ENCODE measurements around the gene FMN2. TPM values are rescaled to one million over a fixed set of nuclear protein-coding genes. Genes with fewer than 3 reads are reported as not detected.

The FMN2 gene
- total and polyA plus RNA-seq, 4 donors: 0.14 to 2.7 (median 1.2) TPM

DNA sequence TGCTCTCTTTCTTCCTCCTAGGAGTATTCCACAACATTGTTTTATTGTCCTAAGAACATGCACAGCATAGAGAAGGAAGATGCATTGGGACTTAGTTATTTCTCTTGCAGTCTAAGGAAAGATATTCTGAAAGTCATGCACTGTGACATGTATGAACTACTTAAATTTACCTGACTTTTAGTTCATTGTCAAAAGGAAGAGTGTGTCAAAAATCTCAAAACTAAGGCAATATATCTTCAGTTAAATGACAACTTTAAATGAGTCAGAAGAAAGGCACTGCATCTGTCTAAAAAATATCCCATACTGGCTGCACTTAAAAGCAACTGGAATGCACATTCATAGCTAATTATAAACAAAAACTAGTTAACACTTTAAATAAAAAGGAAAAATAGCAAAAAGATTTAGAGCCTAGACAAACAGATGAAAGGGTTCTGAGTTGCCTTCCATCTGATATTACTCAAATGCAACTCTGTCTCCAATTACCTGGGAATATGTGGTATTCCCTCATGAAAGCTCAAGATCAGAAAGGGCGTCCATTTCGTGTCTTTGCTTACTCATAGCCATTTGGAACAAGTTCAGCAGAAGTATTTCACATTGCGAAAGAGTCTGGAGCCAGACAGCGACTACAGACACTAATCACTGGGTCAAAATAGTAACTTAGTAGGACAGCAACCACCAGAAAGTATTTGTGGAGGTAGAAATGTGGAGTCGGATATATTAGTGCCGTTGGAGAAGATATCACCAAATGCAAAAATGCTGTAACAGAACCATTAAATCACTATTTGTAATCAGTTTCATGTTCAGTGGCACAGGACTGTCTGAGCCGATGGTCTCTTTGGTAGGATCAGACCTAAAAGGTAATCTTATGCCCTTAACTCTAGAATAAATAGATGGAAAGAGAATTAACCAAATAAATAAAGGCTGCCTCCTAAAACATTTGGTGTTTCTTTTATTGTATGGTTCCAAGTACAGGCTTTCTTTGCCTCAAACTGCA is 294.6 kb downstream of the FMN2 start:
- H3K9me3 ChIP-seq (ENCODE audit: control insufficient read depth in 4 of 4, insufficient read depth in 3 of 4, low read length in 3 of 4): peaks cover 0 to 3% (median 0%) of the 10 kb centered on the region in 4 donors
- peaks cover 0 to 6% (median 0%) of the 10 kb centered on the region in 5 donors for H3K4me1 ChIP-seq (ENCODE audit: control insufficient read depth in 5 of 5, insufficient read depth in 5 of 5, low read length in 5 of 5)
- H3K27me3 ChIP-seq (ENCODE audit: control insufficient read depth in 3 of 3, insufficient read depth in 3 of 3, low read length in 2 of 3): no peaks in the 10 kb centered on the region
- DNase-seq (peak in 2 of 3 donors; percentile 58 to 63), ATAC-seq (ENCODE audit: insufficient read depth, low FRiP score) (no peak)
- no peaks in the 10 kb centered on the region for H3K36me3 ChIP-seq (ENCODE audit: control insufficient read depth in 4 of 4, insufficient read depth in 4 of 4, low read length in 4 of 4)
- TF ChIP-seq, protein P1, sequence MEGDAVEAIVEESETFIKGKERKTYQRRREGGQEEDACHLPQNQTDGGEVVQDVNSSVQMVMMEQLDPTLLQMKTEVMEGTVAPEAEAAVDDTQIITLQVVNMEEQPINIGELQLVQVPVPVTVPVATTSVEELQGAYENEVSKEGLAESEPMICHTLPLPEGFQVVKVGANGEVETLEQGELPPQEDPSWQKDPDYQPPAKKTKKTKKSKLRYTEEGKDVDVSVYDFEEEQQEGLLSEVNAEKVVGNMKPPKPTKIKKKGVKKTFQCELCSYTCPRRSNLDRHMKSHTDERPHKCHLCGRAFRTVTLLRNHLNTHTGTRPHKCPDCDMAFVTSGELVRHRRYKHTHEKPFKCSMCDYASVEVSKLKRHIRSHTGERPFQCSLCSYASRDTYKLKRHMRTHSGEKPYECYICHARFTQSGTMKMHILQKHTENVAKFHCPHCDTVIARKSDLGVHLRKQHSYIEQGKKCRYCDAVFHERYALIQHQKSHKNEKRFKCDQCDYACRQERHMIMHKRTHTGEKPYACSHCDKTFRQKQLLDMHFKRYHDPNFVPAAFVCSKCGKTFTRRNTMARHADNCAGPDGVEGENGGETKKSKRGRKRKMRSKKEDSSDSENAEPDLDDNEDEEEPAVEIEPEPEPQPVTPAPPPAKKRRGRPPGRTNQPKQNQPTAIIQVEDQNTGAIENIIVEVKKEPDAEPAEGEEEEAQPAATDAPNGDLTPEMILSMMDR (IDR thresholded peaks at IDR 0.05; ENCODE audit: control extremely low read depth, extremely low read depth): no peak
- H3K9ac ChIP-seq (ENCODE audit: insufficient read depth in 1 of 2, low read length in 2 of 2): no peak overlapping the region
- no peak overlapping the region for H3K4me3 ChIP-seq
- WGBS, 2 donors: 64 to 79% methylated on average over 7 of the region's 7 CpGs
- no peak overlapping the region for H3K27ac ChIP-seq (ENCODE audit: low read depth in 1 of 2, low read length in 1 of 2)

DNA sequence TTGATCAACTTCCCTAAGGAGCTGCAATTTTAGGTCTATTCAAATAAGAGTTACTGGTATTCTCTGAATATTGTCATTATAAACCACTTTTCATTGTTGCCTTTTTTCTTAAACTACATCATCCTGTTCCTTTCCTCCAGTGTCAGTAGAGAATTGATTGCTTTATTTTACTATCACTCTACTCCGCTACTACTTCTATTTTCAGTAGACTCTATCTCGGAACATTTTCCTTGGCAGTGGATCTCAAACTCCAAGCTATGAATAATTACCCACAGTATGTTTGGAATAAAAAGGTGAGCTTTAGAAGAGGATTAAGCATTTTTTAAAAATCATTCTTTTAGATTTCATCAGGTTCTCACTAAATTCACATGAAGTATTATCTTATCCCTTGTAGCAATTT is 295.4 kb downstream of the FMN2 start:
- DNase-seq (no peak), ATAC-seq (ENCODE audit: insufficient read depth, low FRiP score) (no peak)
- WGBS, 2 donors: 69 to 73% methylated on average over 2 of the region's 2 CpGs
- Histone ChIP-seq H3K9me3 (ENCODE audit: control insufficient read depth in 4 of 4, insufficient read depth in 3 of 4, low read length in 3 of 4) (no peaks in the 10 kb centered on the region), H3K27me3 (ENCODE audit: control insufficient read depth in 3 of 3, insufficient read depth in 3 of 3, low read length in 2 of 3) (no peaks in the 10 kb centered on the region), H3K4me1 (ENCODE audit: control insufficient read depth in 5 of 5, insufficient read depth in 5 of 5, low read length in 5 of 5) (peaks cover 0 to 7% (median 0%) of the 10 kb centered on the region in 5 donors), H3K4me3 (no peak overlapping the region), H3K27ac (ENCODE audit: low read depth in 1 of 2, low read length in 1 of 2) (no peak overlapping the region), H3K36me3 (ENCODE audit: control insufficient read depth in 4 of 4, insufficient read depth in 4 of 4, low read length in 4 of 4) (no peaks in the 10 kb centered on the region), H3K9ac (ENCODE audit: insufficient read depth in 1 of 2, low read length in 2 of 2) (no peak overlapping the region)
- TF ChIP-seq, protein P1 (IDR thresholded peaks at IDR 0.05; ENCODE audit: control extremely low read depth, extremely low read depth): no peak

DNA sequence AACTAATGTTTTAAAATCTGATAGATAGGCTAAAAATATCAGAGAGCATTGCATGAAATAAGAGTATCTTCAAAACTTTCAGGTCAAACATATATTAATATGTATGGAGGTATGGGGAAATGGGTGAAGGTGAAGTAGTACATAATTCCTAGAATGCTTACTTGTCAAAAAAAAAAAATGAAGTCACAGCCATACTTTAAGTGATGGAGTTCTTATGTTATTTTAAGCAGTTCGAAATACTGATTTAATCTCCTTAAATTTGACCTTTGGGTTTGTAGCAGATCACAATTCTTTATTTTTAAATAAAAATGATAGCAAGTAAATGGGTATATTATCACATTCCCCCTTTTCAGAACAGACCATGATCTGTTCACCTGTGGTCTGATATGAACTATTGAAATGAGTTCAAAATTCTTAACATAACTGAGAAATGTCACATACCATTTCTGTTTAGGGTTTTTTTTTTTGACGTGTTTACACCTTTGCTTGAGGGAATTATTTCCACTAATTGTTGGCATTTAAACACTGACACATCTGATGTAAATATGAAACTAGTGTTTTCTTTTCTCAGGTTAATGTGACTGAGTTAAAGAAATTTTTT is 300.1 kb downstream of the FMN2 start:
- TF ChIP-seq, protein P1 (IDR thresholded peaks at IDR 0.05; ENCODE audit: control extremely low read depth, extremely low read depth): no peak
- DNase-seq (no peak), ATAC-seq (ENCODE audit: insufficient read depth, low FRiP score) (no peak)
- Histone ChIP-seq H3K4me1 (ENCODE audit: control insufficient read depth in 5 of 5, insufficient read depth in 5 of 5, low read length in 5 of 5) (peaks cover 0 to 7% (median 0%) of the 10 kb centered on the region in 5 donors), H3K27ac (ENCODE audit: low read depth in 1 of 2, low read length in 1 of 2) (no peak overlapping the region), H3K36me3 (ENCODE audit: control insufficient read depth in 4 of 4, insufficient read depth in 4 of 4, low read length in 4 of 4) (no peaks in the 10 kb centered on the region), H3K9ac (ENCODE audit: insufficient read depth in 1 of 2, low read length in 2 of 2) (no peak overlapping the region), H3K9me3 (ENCODE audit: control insufficient read depth in 4 of 4, insufficient read depth in 3 of 4, low read length in 3 of 4) (no peaks in the 10 kb centered on the region), H3K4me3 (no peak overlapping the region), H3K27me3 (ENCODE audit: control insufficient read depth in 3 of 3, insufficient read depth in 3 of 3, low read length in 2 of 3) (no peaks in the 10 kb centered on the region)
- 72 to 81% methylated on average over 2 of the region's 2 CpGs for WGBS, 2 donors
